Panc1 (cell line): Measurements from ENCODE around the gene HSD17B11. TPM values are rescaled to one million over a fixed set of nuclear protein-coding genes. Genes with fewer than 3 reads are reported as not detected.

Experiments
- ATAC-seq: fragments of 200-7000 bp; cut with Tn5 transposase; 2 replicates; pipeline ENCODE4 v1.9.1; 2020; ENCODE audit warnings: mild to moderate bottlenecking, moderate library complexity
- BruUV-seq: library from RNA; stranded (reverse); fragments of 400-500 nt; replicated peaks from 2 replicates; lab custom pipeline; 2021; lab: Mats Ljungman, UMichigan
- CTCF ChIA-PET: fragments of 300-600 bp; sonication (Branson Sonifier 250); formaldehyde crosslinking; loops from one replicate; lab custom pipeline; 2022; ENCODE audit warnings: antibody characterized with exemption; lab: Charles Lee
- POLR2A ChIA-PET: fragments of 300-600 bp; sonication (Branson Sonifier 250); formaldehyde crosslinking; loops from one replicate; lab custom pipeline; 2022; ENCODE audit warnings: antibody characterized with exemption; lab: Charles Lee
- DNase-seq: peaks from one replicate; pipeline ENCODE4 v3.0.0-alpha.2; 2010; ENCODE audit warnings: low read depth, low spot score
- H3K27ac ChIP-seq: 2 replicates; pipeline ENCODE4 v1.5.1; 2011; ENCODE audit warnings: mild to moderate bottlenecking, low read length, inconsistent platforms
- H3K27me3 ChIP-seq: fragments of 200-500 bp; sonication (Bioruptor generic); 2 replicates; pipeline ENCODE4 v1.6.0; 2014; ENCODE audit warnings: low read length, inconsistent platforms; ENCODE audit not compliant: control insufficient read depth, insufficient read depth
- H3K36me3 ChIP-seq: fragments of 200-500 bp; sonication (Bioruptor generic); 2 replicates; pipeline ENCODE4 v1.5.1; 2014; ENCODE audit warnings: inconsistent platforms, mild to moderate bottlenecking, low read length, moderate library complexity; ENCODE audit not compliant: control insufficient read depth, insufficient read depth
- H3K4me1 ChIP-seq: 2 replicates; pipeline ENCODE4 v1.5.1; 2011; ENCODE audit warnings: inconsistent platforms, mild to moderate bottlenecking, low read length, moderate library complexity; ENCODE audit not compliant: control insufficient read depth, insufficient read depth
- H3K4me3 ChIP-seq, 2 experiments: 2 replicates each; pipeline ENCODE4 v1.5.1; 2011 to 2012; ENCODE audit warnings: low read depth in 2 of 2, low read length in 2 of 2, mild to moderate bottlenecking in 2 of 2, inconsistent platforms in 1 of 2, moderate library complexity in 1 of 2
- H3K9me3 ChIP-seq: fragments of 200-500 bp; sonication (Bioruptor generic); 2 replicates; pipeline ENCODE4 v1.5.1; 2014; ENCODE audit warnings: low read depth, mild to moderate bottlenecking, inconsistent platforms, low read length, moderate library complexity; ENCODE audit not compliant: control insufficient read depth, insufficient read depth
- CTCF ChIP-seq: fragments of 450-650 bp; IDR thresholded peaks from 2 replicates; pipeline ENCODE4 v1.5.1; 2017; ENCODE audit warnings: mild to moderate bottlenecking
- POLR2AphosphoS5 ChIP-seq: IDR thresholded peaks from 2 replicates; pipeline ENCODE4 v1.6.1; 2012; ENCODE audit warnings: mild to moderate bottlenecking, low read depth, low read length, moderate library complexity
- REST ChIP-seq, 2 experiments: IDR thresholded peaks; 2 replicates each; pipeline ENCODE4 v1.6.1; 2011 to 2012; ENCODE audit warnings: low read depth in 2 of 2, control low read depth in 1 of 2, low read length in 1 of 2, mild to moderate bottlenecking in 1 of 2, moderate library complexity in 1 of 2; ENCODE audit not compliant: insufficient read depth in 1 of 2
- SIN3A ChIP-seq: IDR thresholded peaks from 2 replicates; pipeline ENCODE4 v1.6.1; 2012; ENCODE audit warnings: low read depth, mild to moderate bottlenecking, low read length, moderate library complexity, borderline replicate concordance; ENCODE audit not compliant: insufficient read depth
- TCF7L2 ChIP-seq: IDR thresholded peaks from 2 replicates; pipeline ENCODE4 v1.6.1; 2011; ENCODE audit warnings: mild to moderate bottlenecking, low read depth, low read length, inconsistent platforms
- in situ Hi-C: cut with HindIII; loops from 2 replicates; pipeline ENCODE4 v1.10.0; 2016; ENCODE audit warnings: low sequenced_read_pairs, low pct_unique_long_range_greater_than_20kb
- intact Hi-C: fragments of 100-400 bp; cut with micrococcal nuclease; formaldehyde crosslinking; loops from one replicate; pipeline ENCODE4 v1.10.0; 2022; ENCODE audit not compliant: unreplicated experiment
- total RNA-seq: library from RNA; stranded (reverse); gene quantifications from one replicate; pipeline ENCODE4 v1.2.1, GENCODE V29; 2021; ENCODE audit not compliant: unreplicated experiment

The HSD17B11 gene
- total RNA-seq, 1 experiment from 2014 or later: 34.9 TPM

GRCh38 chr4:87326460-87326859 is 64.5 kb downstream of the HSD17B11 start:
- ChIA-PET POLR2A (no interaction called here), CTCF (no interaction called here)
- Histone ChIP-seq H3K36me3 (no peaks in the 10 kb centered on the region), H3K4me3 (no peak overlapping the region), H3K27me3 (no peaks in the 10 kb centered on the region), H3K4me1 (no peaks in the 10 kb centered on the region), H3K9me3 (no peaks in the 10 kb centered on the region), H3K27ac (no peak overlapping the region)
- no TSS peak for BruUV-seq
- TF ChIP-seq SIN3A (no peak), TCF7L2 (no peak), REST (IDR thresholded peaks at IDR 0.05; ENCODE audit: insufficient read depth in 1 of 2, low read depth in 2 of 2, low read length in 1 of 2) (no peak), POLR2AphosphoS5 (no peak), CTCF (no peak)
- ATAC-seq: no peak
- in situ Hi-C loops: no loop called here
- no peak for DNase-seq
- intact Hi-C loops: no loop called here

GRCh38 chr4:87322754-87323153 is 68.2 kb downstream of the HSD17B11 start, which contains the start of gene HSD17B13:
TSS of gene HSD17B13 (minus strand) at chr4:87322882. CDS start at chr4:87322841, 41 bp downstream.
- in situ Hi-C loops: no loop called here
- no TSS peak for BruUV-seq
- no peaks in the 10 kb centered on the region for H3K4me1 ChIP-seq

More at GRCh38 chr4:87322754-87323153, 68.2 kb downstream of the HSD17B11 start, which contains the start of gene HSD17B13:
- Histone ChIP-seq H3K27ac (no peak within 1 kb of the TSS), H3K9me3 (no peaks in the 10 kb centered on the region), H3K27me3 (no peaks in the 10 kb centered on the region), H3K4me3 (no peak within 1 kb of the TSS), H3K36me3 (no peaks in the 10 kb centered on the region)
- no peak for TF ChIP-seq POLR2AphosphoS5
- TF ChIP-seq TCF7L2: no peak
- TF ChIP-seq SIN3A: no peak
- TF ChIP-seq CTCF: no peak
- TF ChIP-seq REST (IDR thresholded peaks at IDR 0.05; ENCODE audit: insufficient read depth in 1 of 2, low read depth in 2 of 2, low read length in 1 of 2): no peak
- POLR2A ChIA-PET: interaction anchor here (0.6 kb wide), 1 partner anchor 136 kb away, joined by 3 read pairs; no protein-coding TSS in a partner anchor
- DNase-seq: no peak
- no peak for ATAC-seq
- CTCF ChIA-PET: no interaction called here
- intact Hi-C loops: no loop called here
